ENCODE data around the gene SLX4IP.

Gene SLX4IP

GRCh38 chr20:10449270-10449669 is 14.2 kb downstream of the SLX4IP start:
- TF ChIP-seq CTCF (IDR thresholded peaks at IDR 0.05; ENCODE audit: control insufficient read depth, extremely low read depth, insufficient read depth): no peak
- H3K4me3 ChIP-seq (ENCODE audit: low read depth, low read length): no peak overlapping the region
- no peak for DNase-seq (ENCODE audit: low read depth)

GRCh38 chr20:10453241-10453640 is 18.1 kb downstream of the SLX4IP start:
- no peak overlapping the region for H3K4me3 ChIP-seq (ENCODE audit: low read depth, low read length)
- TF ChIP-seq CTCF (IDR thresholded peaks at IDR 0.05; ENCODE audit: control insufficient read depth, extremely low read depth, insufficient read depth): no peak
- peak; percentile 26 for DNase-seq (ENCODE audit: low read depth)

GRCh38 chr20:10454151-10454750 is 19.1 kb downstream of the SLX4IP start:
- TF ChIP-seq CTCF (IDR thresholded peaks at IDR 0.05; ENCODE audit: control insufficient read depth, extremely low read depth, insufficient read depth): no peak
- no peak for DNase-seq (ENCODE audit: low read depth)
- no peak overlapping the region for H3K4me3 ChIP-seq (ENCODE audit: low read depth, low read length)

GRCh38 chr20:10461495-10461894 is 26.4 kb downstream of the SLX4IP start:
- DNase-seq (ENCODE audit: low read depth): no peak
- no peak for TF ChIP-seq CTCF (IDR thresholded peaks at IDR 0.05; ENCODE audit: control insufficient read depth, extremely low read depth, insufficient read depth)
- no peak overlapping the region for H3K4me3 ChIP-seq (ENCODE audit: low read depth, low read length)

- H3K4me3 ChIP-seq (ENCODE audit: low read depth, low read length): no peak overlapping the region
- TF ChIP-seq CTCF (IDR thresholded peaks at IDR 0.05; ENCODE audit: control insufficient read depth, extremely low read depth, insufficient read depth): no peak
- DNase-seq (ENCODE audit: low read depth): no peak
Observed at GRCh38 chr20:10462516-10462915, 27.4 kb downstream of the SLX4IP start.

GRCh38 chr20:10463622-10464021 is 28.5 kb downstream of the SLX4IP start:
- no peak for TF ChIP-seq CTCF (IDR thresholded peaks at IDR 0.05; ENCODE audit: control insufficient read depth, extremely low read depth, insufficient read depth)
- no peak for DNase-seq (ENCODE audit: low read depth)
- no peak overlapping the region for H3K4me3 ChIP-seq (ENCODE audit: low read depth, low read length)

GRCh38 chr20:10465135-10465534 is 30.0 kb downstream of the SLX4IP start:
- H3K4me3 ChIP-seq (ENCODE audit: low read depth, low read length): no peak overlapping the region
- DNase-seq (ENCODE audit: low read depth): no peak
- no peak for TF ChIP-seq CTCF (IDR thresholded peaks at IDR 0.05; ENCODE audit: control insufficient read depth, extremely low read depth, insufficient read depth)

Data from LNCaP clone FGC (cell line).